NT2/D1 (cell line): ENCODE results near the gene CERS6.

ENCODE experiments used
- DNase-seq: peaks from one replicate; pipeline ENCODE4 v3.0.0-alpha.2; 2011; ENCODE audit warnings: low read depth, low spot score
- H3K27me3 ChIP-seq: 2 replicates; pipeline ENCODE4 v1.6.0; 2011; ENCODE audit warnings: mild to moderate bottlenecking; ENCODE audit not compliant: insufficient read length, insufficient read depth
- H3K36me3 ChIP-seq: 2 replicates; pipeline ENCODE4 v1.6.1; 2011; ENCODE audit warnings: mild to moderate bottlenecking, low read length, mixed read lengths; ENCODE audit not compliant: insufficient read depth, insufficient read length
- H3K4me1 ChIP-seq: 2 replicates; pipeline ENCODE4 v1.5.1; 2011; ENCODE audit not compliant: insufficient read depth, insufficient read length
- H3K4me3 ChIP-seq: 2 replicates; pipeline ENCODE4 v1.5.1; 2011; ENCODE audit warnings: low read depth; ENCODE audit not compliant: insufficient read length
- H3K9ac ChIP-seq: 2 replicates; pipeline ENCODE4 v1.6.0; 2011; ENCODE audit warnings: low read depth; ENCODE audit not compliant: insufficient read length
- H3K9me3 ChIP-seq: 2 replicates; pipeline ENCODE4 v1.5.1; 2011; ENCODE audit warnings: mild to moderate bottlenecking, low read length; ENCODE audit not compliant: insufficient read depth
- SUZ12 ChIP-seq: IDR thresholded peaks from 2 replicates; pipeline ENCODE4 v1.6.1; 2011; ENCODE audit not compliant: insufficient read length, insufficient read depth; ENCODE audit errors: extremely low read depth
- YY1 ChIP-seq: IDR thresholded peaks from 2 replicates; pipeline ENCODE4 v1.6.1; 2011; ENCODE audit not compliant: insufficient read length, insufficient read depth
- ZNF274 ChIP-seq: IDR thresholded peaks from 2 replicates; pipeline ENCODE4 v1.6.1; 2011; ENCODE audit warnings: mild to moderate bottlenecking, low read depth, low read length

The CERS6 gene

GRCh38 chr2:168601741-168602140 lies 145.7 kb downstream of the CERS6 start:
- no peaks in the 10 kb centered on the region for H3K4me1 ChIP-seq
- no peak overlapping the region for H3K4me3 ChIP-seq
- no peaks in the 10 kb centered on the region for H3K27me3 ChIP-seq
- H3K9ac ChIP-seq = no peak overlapping the region
- TF ChIP-seq ZNF274 (no peak), SUZ12 (no peak), YY1 (no peak)
- DNase-seq = no peak
- H3K9me3 ChIP-seq = peaks cover 25% of the 10 kb centered on the region; the same call in 1 of the 2 replicates
- H3K36me3 ChIP-seq = peaks cover 2% of the 10 kb centered on the region

GRCh38 chr2:168602379-168602778 lies 146.3 kb downstream of the CERS6 start:
- DNase-seq = no peak
- TF ChIP-seq ZNF274 (no peak), YY1 (no peak), SUZ12 (no peak)
- peaks cover 2% of the 10 kb centered on the region for H3K36me3 ChIP-seq

GRCh38 chr2:168602846-168603401 lies 146.9 kb downstream of the CERS6 start:
- H3K27me3 ChIP-seq = no peaks in the 10 kb centered on the region
- H3K4me1 ChIP-seq = no peaks in the 10 kb centered on the region
- H3K4me3 ChIP-seq = no peak overlapping the region
- DNase-seq = no peak
- peaks cover 25% of the 10 kb centered on the region; the same call in 1 of the 2 replicates for H3K9me3 ChIP-seq
- TF ChIP-seq ZNF274 = no peak
- TF ChIP-seq YY1 = no peak
- no peak for TF ChIP-seq SUZ12
- no peak overlapping the region for H3K9ac ChIP-seq
- H3K36me3 ChIP-seq = peaks cover 2% of the 10 kb centered on the region

More at GRCh38 chr2:168602379-168602778, 146.3 kb downstream of the CERS6 start:
- H3K4me1 ChIP-seq = no peaks in the 10 kb centered on the region
- H3K9me3 ChIP-seq = peaks cover 25% of the 10 kb centered on the region; the same call in 1 of the 2 replicates
- H3K9ac ChIP-seq = no peak overlapping the region
- H3K27me3 ChIP-seq = no peaks in the 10 kb centered on the region
- no peak overlapping the region for H3K4me3 ChIP-seq

- DNase-seq = no peak
- Histone ChIP-seq H3K4me1 (no peaks in the 10 kb centered on the region), H3K4me3 (no peak overlapping the region), H3K9me3 (peaks cover 25% of the 10 kb centered on the region; the same call in 1 of the 2 replicates), H3K36me3 (peaks cover 2% of the 10 kb centered on the region), H3K9ac (no peak overlapping the region), H3K27me3 (no peaks in the 10 kb centered on the region)
- TF ChIP-seq SUZ12 (no peak), YY1 (no peak), ZNF274 (no peak)
Measured at GRCh38 chr2:168603439-168603961, 147.4 kb downstream of the CERS6 start.

- Histone ChIP-seq H3K4me3 (no peak overlapping the region), H3K9me3 (peaks cover 25% of the 10 kb centered on the region; the same call in 1 of the 2 replicates), H3K36me3 (peaks cover 2% of the 10 kb centered on the region), H3K27me3 (no peaks in the 10 kb centered on the region), H3K9ac (no peak overlapping the region), H3K4me1 (no peaks in the 10 kb centered on the region)
- TF ChIP-seq YY1 (no peak), SUZ12 (no peak), ZNF274 (no peak)
- DNase-seq = no peak
Measured at GRCh38 chr2:168604252-168604651, 148.2 kb downstream of the CERS6 start.

- peaks cover 25% of the 10 kb centered on the region; the same call in 1 of the 2 replicates for H3K9me3 ChIP-seq
Measured at GRCh38 chr2:168607992-168608391, 151.9 kb downstream of the CERS6 start.

GRCh38 chr2:168608796-168609195 lies 152.7 kb downstream of the CERS6 start:
- Histone ChIP-seq H3K4me3 (no peak overlapping the region), H3K9ac (no peak overlapping the region), H3K36me3 (peaks cover 5% of the 10 kb centered on the region), H3K27me3 (no peaks in the 10 kb centered on the region), H3K4me1 (no peaks in the 10 kb centered on the region), H3K9me3 (peaks cover 25% of the 10 kb centered on the region; the same call in 1 of the 2 replicates)
- TF ChIP-seq YY1 (no peak), SUZ12 (no peak), ZNF274 (no peak)
- no peak for DNase-seq

More at GRCh38 chr2:168607992-168608391, 151.9 kb downstream of the CERS6 start:
- Histone ChIP-seq H3K4me3 (no peak overlapping the region), H3K9ac (no peak overlapping the region), H3K4me1 (no peaks in the 10 kb centered on the region), H3K36me3 (peaks cover 5% of the 10 kb centered on the region), H3K27me3 (no peaks in the 10 kb centered on the region)
- DNase-seq = no peak
- TF ChIP-seq YY1 (no peak), ZNF274 (no peak), SUZ12 (no peak)
